Psoas muscle (tissue), 8 donors: ENCODE measurements around the gene OR8B3. TPM values are rescaled to one million over a fixed set of nuclear protein-coding genes. Genes with fewer than 3 reads are reported as not detected.

Experiments used
- ATAC-seq, 4 donors: fragments of 200-7000 bp; cut with Tn5 transposase; one replicate each; pipeline ENCODE4 v1.9.1; 2020; ENCODE audit warnings: moderate library complexity in 3 of 4, mild to moderate bottlenecking in 2 of 4
- DNase-seq, 2 donors: peaks; one replicate each; pipeline ENCODE4 v3.0.0-alpha.2; 2020
- H3K27ac ChIP-seq: fragments of 200-600 bp; one replicate; pipeline ENCODE4 v1.8.0; 2022
- H3K27me3 ChIP-seq, 3 donors: fragments of 200-600 bp in 1 of 3; one replicate each; pipeline versions ENCODE4 v1.6.1 to v1.8.0; 2013 to 2022; ENCODE audit warnings: low read length in 2 of 3, mild to moderate bottlenecking in 2 of 3, moderate library complexity in 1 of 3; ENCODE audit not compliant: insufficient read depth in 3 of 3
- H3K36me3 ChIP-seq, 2 donors: fragments of 200-600 bp in 1 of 2; one replicate each; pipeline versions ENCODE4 v1.6.1 to v1.8.0; 2013 to 2022; ENCODE audit warnings: low read depth in 1 of 2, mild to moderate bottlenecking in 1 of 2, moderate library complexity in 1 of 2; ENCODE audit not compliant: insufficient read depth in 1 of 2
- H3K4me1 ChIP-seq: fragments of 200-600 bp; one replicate; pipeline ENCODE4 v1.8.0; 2022
- H3K4me3 ChIP-seq: fragments of 200-600 bp; one replicate; pipeline ENCODE4 v1.8.0; 2022; ENCODE audit warnings: mild to moderate bottlenecking
- H3K9me3 ChIP-seq: fragments of 200-600 bp; one replicate; pipeline ENCODE4 v1.8.0; 2022
- WGBS, 3 donors: extraction: QIAGEN DNeasy Blood & Tissue Kit; methylation state at CpG; one replicate each; pipeline versions ENCODE4 v1.1.6 to v1.1.7; 2013; 5-methylcytosine and 5-hydroxymethylcytosine counted together
- intact Hi-C, 2 donors: fragments of 100-400 bp; cut with DNase I; formaldehyde crosslinking; loops; one replicate each; pipeline versions ENCODE4 v1.11.0 to v1.14.2; 2022
- long read RNA-seq, 2 donors: library from polyadenylated mRNA; unstranded; transcript quantifications; one replicate each; pipeline ENCODE4 v2.0.0, GENCODE V29; 2021
- polyA plus RNA-seq, 3 donors: library from polyadenylated mRNA; stranded (reverse); fragments of 200-250 nt; gene quantifications; one replicate each; pipeline ENCODE4 v1.2.3, GENCODE V29; 2013
- total RNA-seq, 4 donors: library from RNA; stranded (reverse); fragmentation: NEBNext Ultra II Directional in 2 of 4; extraction: Animal tissue kit (Norgen Biotek cat#: 25700) in 2 of 4; gene quantifications; one replicate each; pipeline versions ENCODE4 v1.2.1 to v1.2.4, GENCODE V29; 2021 to 2023
- TF ChIP-seq, protein P1 (sequence below): fragments of 200-600 bp; IDR thresholded peaks from one replicate; pipeline ENCODE4 v1.8.0; 2022; ENCODE audit warnings: antibody characterized with exemption
- donor health status: healthy with polysubstance abuse.
- donor health status: DM: no; HTN: no; CAD: no; lungs with moderate emphysema.
- donor health status: Bipolar disorder and iron deficiency.
- donor health status: healthy.
- donor health status: DM: yes; HTN: yes; CAD: no.
- donor health status: DM: no; HTN: no; CAD: no.
- donor health status: DM: no; HTN: no; CAD: no.
- donor health status: DM: yes; HTN: yes; CAD: no.

OR8B3 gene, protein sequence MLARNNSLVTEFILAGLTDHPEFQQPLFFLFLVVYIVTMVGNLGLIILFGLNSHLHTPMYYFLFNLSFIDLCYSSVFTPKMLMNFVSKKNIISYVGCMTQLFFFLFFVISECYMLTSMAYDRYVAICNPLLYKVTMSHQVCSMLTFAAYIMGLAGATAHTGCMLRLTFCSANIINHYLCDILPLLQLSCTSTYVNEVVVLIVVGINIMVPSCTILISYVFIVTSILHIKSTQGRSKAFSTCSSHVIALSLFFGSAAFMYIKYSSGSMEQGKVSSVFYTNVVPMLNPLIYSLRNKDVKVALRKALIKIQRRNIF
- total RNA-seq: not detected
- polyA plus RNA-seq: not detected
- long read RNA-seq, donor 1: 0 reads
- long read RNA-seq, donor 2: 0 reads

DNA sequence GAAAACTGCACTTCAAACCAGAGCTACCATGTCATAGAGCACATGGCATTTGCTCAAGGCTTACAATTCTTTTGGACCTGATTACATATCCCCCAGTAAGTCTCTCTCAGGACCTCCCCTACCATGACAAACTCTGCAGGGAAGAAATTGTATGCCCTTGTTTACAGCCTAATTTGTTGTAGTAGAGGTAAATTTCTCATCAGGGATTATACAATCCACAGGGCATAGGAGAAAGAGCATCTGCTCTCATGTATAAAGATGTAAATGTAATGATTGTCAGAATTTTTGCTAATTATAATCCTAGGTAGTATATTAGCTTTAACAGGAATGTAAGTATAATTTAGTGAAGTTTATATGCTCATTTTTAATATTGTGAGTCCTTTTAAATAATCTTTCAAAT lies at the start of gene OR8B3:
TSS of gene OR8B3 (minus strand) at position 101 of the 400 bp plus-strand sequence. CDS start 1,673 bp downstream, outside the sequence.
- Histone ChIP-seq H3K4me3 (no peak within 1 kb of the TSS), H3K27ac (no peak within 1 kb of the TSS), H3K36me3 (no peaks in the 10 kb centered on the region), H3K27me3 (no peaks in the 10 kb centered on the region), H3K9me3 (no peaks in the 10 kb centered on the region), H3K4me1 (no peaks in the 10 kb centered on the region)
- intact Hi-C loops: no loop called here
- TF ChIP-seq, protein P1, sequence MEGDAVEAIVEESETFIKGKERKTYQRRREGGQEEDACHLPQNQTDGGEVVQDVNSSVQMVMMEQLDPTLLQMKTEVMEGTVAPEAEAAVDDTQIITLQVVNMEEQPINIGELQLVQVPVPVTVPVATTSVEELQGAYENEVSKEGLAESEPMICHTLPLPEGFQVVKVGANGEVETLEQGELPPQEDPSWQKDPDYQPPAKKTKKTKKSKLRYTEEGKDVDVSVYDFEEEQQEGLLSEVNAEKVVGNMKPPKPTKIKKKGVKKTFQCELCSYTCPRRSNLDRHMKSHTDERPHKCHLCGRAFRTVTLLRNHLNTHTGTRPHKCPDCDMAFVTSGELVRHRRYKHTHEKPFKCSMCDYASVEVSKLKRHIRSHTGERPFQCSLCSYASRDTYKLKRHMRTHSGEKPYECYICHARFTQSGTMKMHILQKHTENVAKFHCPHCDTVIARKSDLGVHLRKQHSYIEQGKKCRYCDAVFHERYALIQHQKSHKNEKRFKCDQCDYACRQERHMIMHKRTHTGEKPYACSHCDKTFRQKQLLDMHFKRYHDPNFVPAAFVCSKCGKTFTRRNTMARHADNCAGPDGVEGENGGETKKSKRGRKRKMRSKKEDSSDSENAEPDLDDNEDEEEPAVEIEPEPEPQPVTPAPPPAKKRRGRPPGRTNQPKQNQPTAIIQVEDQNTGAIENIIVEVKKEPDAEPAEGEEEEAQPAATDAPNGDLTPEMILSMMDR: no peak
- ATAC-seq (no peak), DNase-seq (no peak)

DNA sequence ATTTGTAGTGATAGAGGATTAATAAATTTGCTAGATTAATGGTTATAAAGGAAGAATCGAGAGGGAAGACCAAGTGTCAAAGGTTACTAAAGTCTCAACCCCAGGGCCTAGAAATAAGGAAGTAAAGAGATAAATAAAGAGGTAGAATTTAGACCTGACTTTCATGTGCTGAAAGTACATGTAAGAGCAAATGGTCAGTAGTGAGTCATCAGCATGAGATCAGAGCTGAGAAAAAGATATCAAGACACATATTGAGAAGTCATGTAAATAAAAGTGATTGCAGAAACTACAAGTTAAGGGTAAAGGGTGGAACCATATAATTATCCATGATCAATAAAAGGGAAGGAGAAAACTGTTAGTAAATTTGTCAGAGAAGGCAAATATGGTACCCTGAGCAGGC lies 48.1 kb upstream of the OR8B3 start:
- TF ChIP-seq, protein P1: no peak
- no peaks in the 10 kb centered on the region for H3K4me1 ChIP-seq
- H3K36me3 ChIP-seq: no peaks in the 10 kb centered on the region
- 80 to 89% (median 86%) methylated on average over 1 of the region's 1 CpG for WGBS, 3 donors
- DNase-seq: no peak
- no peaks in the 10 kb centered on the region for H3K27me3 ChIP-seq
- no peak overlapping the region for H3K4me3 ChIP-seq
- intact Hi-C loops: no loop called here
- peaks cover 5% of the 10 kb centered on the region for H3K9me3 ChIP-seq
- ATAC-seq: no peak
- H3K27ac ChIP-seq: no peak overlapping the region

DNA sequence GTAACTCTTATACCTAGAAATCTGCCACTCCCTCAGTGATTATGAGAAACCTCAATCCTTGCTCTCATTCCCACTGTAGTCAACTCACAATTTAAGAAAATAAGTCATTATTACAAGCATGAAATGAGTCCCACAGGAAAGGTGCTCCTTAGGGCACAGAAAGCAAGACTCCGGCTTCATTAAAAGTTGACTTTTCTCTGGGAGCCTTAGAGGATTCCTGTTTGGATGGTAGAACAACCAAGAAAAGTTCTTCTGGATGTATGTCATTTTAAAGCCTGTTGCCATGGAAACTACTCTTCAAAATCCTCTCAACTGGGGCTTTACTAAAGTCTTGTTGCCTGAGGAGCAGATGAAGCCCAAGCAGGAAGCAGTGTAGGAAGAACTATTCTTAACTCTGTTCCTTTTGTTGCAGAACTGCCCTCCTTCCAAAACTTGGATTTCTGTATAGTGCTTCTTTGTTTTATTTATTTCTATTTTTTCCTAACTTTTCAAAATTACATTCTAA lies 46.9 kb upstream of the OR8B3 start, which contains the start of gene OR8B8:
TSS of gene OR8B8 (minus strand) at position 51 of the 505 bp plus-strand sequence. CDS start 4,611 bp downstream, outside the sequence.
- 88 to 94% (median 92%) methylated on average over 1 of the region's 1 CpG for WGBS, 3 donors
- H3K4me3 ChIP-seq: no peak within 1 kb of the TSS

DNA sequence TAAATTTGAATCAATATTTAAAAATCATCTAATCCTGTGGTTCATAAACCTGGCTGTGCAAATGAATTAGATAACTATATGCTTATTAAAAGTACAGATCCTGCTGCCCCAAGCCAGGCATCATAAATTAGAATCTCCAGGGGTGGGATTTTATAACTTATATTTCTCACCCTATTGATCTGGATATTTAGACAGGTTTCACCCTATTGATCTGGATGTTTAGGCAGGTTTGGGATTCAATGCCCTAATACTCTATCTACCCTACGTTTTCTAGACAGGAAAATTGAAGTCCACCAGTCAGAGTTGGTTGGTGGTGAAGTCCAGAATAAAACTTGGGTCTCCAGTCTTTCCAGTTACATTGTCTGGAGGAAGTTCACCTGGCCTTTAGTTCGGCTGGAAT lies 44.0 kb upstream of the OR8B3 start:
- peaks cover 0 to 3% (median 0%) of the 10 kb centered on the region in 3 donors for H3K27me3 ChIP-seq
- intact Hi-C loops: no loop called here
- ATAC-seq (no peak), DNase-seq (no peak)
- H3K27ac ChIP-seq: no peak overlapping the region
- H3K36me3 ChIP-seq: no peaks in the 10 kb centered on the region
- no peaks in the 10 kb centered on the region for H3K9me3 ChIP-seq
- H3K4me1 ChIP-seq: no peaks in the 10 kb centered on the region
- no peak overlapping the region for H3K4me3 ChIP-seq
- 72 to 79% (median 73%) methylated on average over 2 of the region's 2 CpGs for WGBS, 3 donors
- TF ChIP-seq, protein P1: no peak

More for the DNA sequence above, 46.9 kb upstream of the OR8B3 start, which contains the start of gene OR8B8:
- Histone ChIP-seq H3K9me3 (peaks cover under 1% of the 10 kb centered on the region), H3K27ac (no peak within 1 kb of the TSS), H3K4me1 (no peaks in the 10 kb centered on the region), H3K36me3 (no peaks in the 10 kb centered on the region), H3K27me3 (no peaks in the 10 kb centered on the region)
- ATAC-seq (no peak), DNase-seq (no peak)
- intact Hi-C loops: no loop called here
- TF ChIP-seq, protein P1: no peak
